HL-60 (cell line): ENCODE measurements around the gene IRF4.

Experiments
- DNase-seq, 2 experiments: peaks; one replicate each; pipeline ENCODE4 v3.0.0-alpha.2; 2010 to 2020; ENCODE audit warnings: low read depth in 1 of 2, low spot score in 1 of 2
- H3K27ac ChIP-seq: fragments of 250-450 bp; sonication (Bioruptor Pico); replicated peaks from 2 replicates; pipeline ENCODE4 v1.5.1; 2020; ENCODE audit warnings: mild to moderate bottlenecking, moderate library complexity
- H3K27me3 ChIP-seq: fragments of 250-450 bp; sonication (Bioruptor Pico); 2 replicates; pipeline ENCODE4 v1.5.1; 2021; ENCODE audit warnings: mild to moderate bottlenecking, moderate library complexity; ENCODE audit not compliant: insufficient read depth, poor library complexity, severe bottlenecking
- H3K4me3 ChIP-seq: replicated peaks from 2 replicates; pipeline ENCODE4 v1.5.1; 2011; ENCODE audit warnings: mild to moderate bottlenecking, control low read depth, low read length; ENCODE audit not compliant: insufficient read depth
- GABPA ChIP-seq: IDR thresholded peaks from 2 replicates; pipeline ENCODE4 v1.6.1; 2012; ENCODE audit warnings: low read depth
- POLR2AphosphoS5 ChIP-seq: IDR thresholded peaks from 2 replicates; pipeline ENCODE4 v1.6.1; 2012; ENCODE audit warnings: low read depth
- SPI1 ChIP-seq: IDR thresholded peaks from 2 replicates; pipeline ENCODE4 v1.6.1; 2012; ENCODE audit warnings: low read depth, mild to moderate bottlenecking, borderline replicate concordance
- TF ChIP-seq, protein P1 (sequence below): IDR thresholded peaks from 2 replicates; pipeline ENCODE4 v1.6.1; 2012; ENCODE audit warnings: low read depth; ENCODE audit not compliant: insufficient replicate concordance
- TF ChIP-seq, protein P2 (sequence below): IDR thresholded peaks from one replicate; pipeline ENCODE4 v1.5.1; 2011; ENCODE audit warnings: low read length, control low read depth, inconsistent platforms; ENCODE audit not compliant: insufficient read depth

IRF4 gene

DNA sequence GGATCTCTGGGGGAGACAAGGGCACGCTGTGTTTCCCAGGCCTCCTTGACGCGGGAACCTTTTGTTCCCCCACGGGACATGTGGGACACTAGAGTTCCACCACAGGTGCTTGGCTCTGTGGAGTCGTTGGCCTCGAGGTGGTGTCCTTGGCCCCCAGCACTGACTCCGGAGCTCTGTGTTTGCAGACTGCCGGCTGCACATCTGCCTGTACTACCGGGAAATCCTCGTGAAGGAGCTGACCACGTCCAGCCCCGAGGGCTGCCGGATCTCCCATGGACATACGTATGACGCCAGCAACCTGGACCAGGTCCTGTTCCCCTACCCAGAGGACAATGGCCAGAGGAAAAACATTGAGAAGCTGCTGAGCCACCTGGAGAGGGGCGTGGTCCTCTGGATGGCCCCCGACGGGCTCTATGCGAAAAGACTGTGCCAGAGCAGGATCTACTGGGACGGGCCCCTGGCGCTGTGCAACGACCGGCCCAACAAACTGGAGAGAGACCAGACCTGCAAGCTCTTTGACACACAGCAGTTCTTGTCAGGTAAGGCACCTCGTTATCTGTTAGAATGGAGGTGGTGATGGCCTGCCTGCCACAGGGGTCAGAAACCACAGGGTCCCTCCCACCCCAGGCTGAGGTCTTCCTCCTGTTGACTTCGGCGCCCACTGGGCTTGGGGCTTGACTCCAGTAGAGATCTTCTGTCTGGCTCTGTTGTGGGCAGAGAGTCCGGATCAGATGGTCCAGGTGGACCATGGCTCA is 9.9 kb downstream of the IRF4 start:
- peaks cover 4% of the 10 kb centered on the region for H3K27me3 ChIP-seq
- H3K27ac ChIP-seq, result no peak overlapping the region
- no peak overlapping the region for H3K4me3 ChIP-seq
- TF ChIP-seq GABPA (no peak), POLR2AphosphoS5 (no peak), SPI1 (no peak)
- TF ChIP-seq, protein P1, sequence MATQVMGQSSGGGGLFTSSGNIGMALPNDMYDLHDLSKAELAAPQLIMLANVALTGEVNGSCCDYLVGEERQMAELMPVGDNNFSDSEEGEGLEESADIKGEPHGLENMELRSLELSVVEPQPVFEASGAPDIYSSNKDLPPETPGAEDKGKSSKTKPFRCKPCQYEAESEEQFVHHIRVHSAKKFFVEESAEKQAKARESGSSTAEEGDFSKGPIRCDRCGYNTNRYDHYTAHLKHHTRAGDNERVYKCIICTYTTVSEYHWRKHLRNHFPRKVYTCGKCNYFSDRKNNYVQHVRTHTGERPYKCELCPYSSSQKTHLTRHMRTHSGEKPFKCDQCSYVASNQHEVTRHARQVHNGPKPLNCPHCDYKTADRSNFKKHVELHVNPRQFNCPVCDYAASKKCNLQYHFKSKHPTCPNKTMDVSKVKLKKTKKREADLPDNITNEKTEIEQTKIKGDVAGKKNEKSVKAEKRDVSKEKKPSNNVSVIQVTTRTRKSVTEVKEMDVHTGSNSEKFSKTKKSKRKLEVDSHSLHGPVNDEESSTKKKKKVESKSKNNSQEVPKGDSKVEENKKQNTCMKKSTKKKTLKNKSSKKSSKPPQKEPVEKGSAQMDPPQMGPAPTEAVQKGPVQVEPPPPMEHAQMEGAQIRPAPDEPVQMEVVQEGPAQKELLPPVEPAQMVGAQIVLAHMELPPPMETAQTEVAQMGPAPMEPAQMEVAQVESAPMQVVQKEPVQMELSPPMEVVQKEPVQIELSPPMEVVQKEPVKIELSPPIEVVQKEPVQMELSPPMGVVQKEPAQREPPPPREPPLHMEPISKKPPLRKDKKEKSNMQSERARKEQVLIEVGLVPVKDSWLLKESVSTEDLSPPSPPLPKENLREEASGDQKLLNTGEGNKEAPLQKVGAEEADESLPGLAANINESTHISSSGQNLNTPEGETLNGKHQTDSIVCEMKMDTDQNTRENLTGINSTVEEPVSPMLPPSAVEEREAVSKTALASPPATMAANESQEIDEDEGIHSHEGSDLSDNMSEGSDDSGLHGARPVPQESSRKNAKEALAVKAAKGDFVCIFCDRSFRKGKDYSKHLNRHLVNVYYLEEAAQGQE, result no peak
- TF ChIP-seq, protein P2, sequence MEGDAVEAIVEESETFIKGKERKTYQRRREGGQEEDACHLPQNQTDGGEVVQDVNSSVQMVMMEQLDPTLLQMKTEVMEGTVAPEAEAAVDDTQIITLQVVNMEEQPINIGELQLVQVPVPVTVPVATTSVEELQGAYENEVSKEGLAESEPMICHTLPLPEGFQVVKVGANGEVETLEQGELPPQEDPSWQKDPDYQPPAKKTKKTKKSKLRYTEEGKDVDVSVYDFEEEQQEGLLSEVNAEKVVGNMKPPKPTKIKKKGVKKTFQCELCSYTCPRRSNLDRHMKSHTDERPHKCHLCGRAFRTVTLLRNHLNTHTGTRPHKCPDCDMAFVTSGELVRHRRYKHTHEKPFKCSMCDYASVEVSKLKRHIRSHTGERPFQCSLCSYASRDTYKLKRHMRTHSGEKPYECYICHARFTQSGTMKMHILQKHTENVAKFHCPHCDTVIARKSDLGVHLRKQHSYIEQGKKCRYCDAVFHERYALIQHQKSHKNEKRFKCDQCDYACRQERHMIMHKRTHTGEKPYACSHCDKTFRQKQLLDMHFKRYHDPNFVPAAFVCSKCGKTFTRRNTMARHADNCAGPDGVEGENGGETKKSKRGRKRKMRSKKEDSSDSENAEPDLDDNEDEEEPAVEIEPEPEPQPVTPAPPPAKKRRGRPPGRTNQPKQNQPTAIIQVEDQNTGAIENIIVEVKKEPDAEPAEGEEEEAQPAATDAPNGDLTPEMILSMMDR, result no peak
- DNase-seq, result no peak

DNA sequence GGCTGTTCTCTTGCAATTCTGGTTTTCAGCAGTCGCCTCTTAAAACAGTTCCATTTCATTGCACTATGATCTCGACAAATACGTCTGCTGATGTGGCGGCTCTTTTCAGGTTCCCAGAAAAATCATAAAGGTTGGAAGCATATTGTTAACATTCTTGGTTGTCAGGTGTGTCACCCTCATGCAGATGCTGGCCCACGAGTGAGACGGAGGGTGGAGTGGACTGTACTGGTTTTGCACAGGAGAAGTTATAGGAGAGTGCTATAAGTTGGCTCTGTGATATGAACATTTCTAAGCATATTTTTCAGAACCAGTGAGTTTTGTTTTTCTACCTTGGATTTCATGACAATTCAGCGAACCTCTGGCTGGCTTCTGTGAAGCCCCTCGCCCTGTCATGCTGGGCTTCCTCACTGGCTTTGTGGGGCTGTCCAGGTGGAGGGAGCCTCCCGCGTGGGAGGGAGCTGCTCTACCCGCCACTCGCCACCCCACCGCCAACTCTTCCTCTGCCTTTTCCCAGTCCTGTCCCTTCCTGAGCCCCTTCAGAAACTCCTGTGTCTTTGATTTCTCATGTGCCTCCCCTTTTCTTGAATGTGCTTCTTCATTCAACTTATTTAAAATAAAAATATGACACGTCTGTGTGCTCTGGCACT is 10.6 kb downstream of the IRF4 start:
- no peak overlapping the region for H3K4me3 ChIP-seq
- TF ChIP-seq POLR2AphosphoS5 (no peak), SPI1 (no peak), GABPA (no peak)
- TF ChIP-seq, protein P2, result no peak
- TF ChIP-seq, protein P1, result no peak
- H3K27ac ChIP-seq, result no peak overlapping the region
- peaks cover 4% of the 10 kb centered on the region for H3K27me3 ChIP-seq
- DNase-seq, result no peak

DNA sequence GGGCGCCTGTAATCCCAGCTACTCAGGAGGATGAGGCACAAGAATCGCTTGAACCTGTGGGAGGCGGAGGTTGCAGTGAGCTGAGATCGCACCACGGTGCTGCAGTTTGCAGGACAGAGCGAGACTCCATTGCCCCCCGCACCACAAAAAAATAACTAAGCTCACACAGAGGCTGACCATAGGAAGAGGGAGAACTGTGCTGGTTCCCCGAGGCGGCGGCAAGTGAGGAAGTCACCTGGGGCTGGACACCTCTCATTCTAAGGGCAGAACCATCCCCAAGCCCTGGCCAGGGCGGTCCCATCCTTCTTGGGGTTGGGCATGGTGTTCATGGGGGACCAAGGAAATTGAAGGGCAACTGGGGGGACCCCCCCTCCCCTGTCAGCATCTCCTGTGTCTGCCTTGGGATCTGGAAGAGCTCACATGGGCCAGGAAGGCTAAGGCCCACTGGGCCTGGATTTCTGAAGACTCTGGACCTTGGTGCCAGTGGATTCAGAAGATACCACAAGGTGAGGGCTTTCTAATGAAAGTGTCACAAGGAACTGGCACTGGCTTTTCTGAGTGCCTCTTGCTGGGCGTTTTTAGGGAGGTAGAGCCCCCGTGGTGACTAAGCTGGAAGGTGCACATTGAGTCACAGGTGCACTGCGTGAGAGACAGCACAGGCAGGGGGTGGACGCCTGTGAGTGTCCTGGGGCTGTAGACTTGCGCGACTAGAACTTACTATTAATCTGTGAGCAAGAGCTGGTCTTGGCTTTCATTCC is 11.5 kb downstream of the IRF4 start:
- DNase-seq, result no peak
- TF ChIP-seq POLR2AphosphoS5 (no peak), SPI1 (no peak), GABPA (no peak)
- TF ChIP-seq, protein P2, result no peak
- TF ChIP-seq, protein P1, result no peak
- H3K27me3 ChIP-seq, result peaks cover under 1% of the 10 kb centered on the region
- no peak overlapping the region for H3K4me3 ChIP-seq
- no peak overlapping the region for H3K27ac ChIP-seq
